BJ (cell line): ENCODE data around the gene FAM219A. TPM values are rescaled to one million over a fixed set of nuclear protein-coding genes. Genes with fewer than 3 reads are reported as not detected.

Experiments
- CTCF ChIA-PET: fragments of 350-600 bp; formaldehyde crosslinking; extraction: SDS; loops from one replicate; lab custom pipeline; 2021; ENCODE audit warnings: antibody characterized with exemption, inconsistent platforms; lab: Yijun Ruan, JAX
- POLR2A ChIA-PET: fragments of 300-600 bp; sonication (Branson Sonifier 250); formaldehyde crosslinking; extraction: SDS; loops from one replicate; lab custom pipeline; 2021; ENCODE audit warnings: antibody characterized with exemption; lab: Charles Lee
- DNase-seq: peaks from one replicate; pipeline ENCODE4 v3.0.0-alpha.2; 2011; ENCODE audit warnings: low read depth
- H3K27me3 ChIP-seq: 2 replicates; pipeline ENCODE4 v1.6.0; 2011; ENCODE audit warnings: low read length; ENCODE audit not compliant: control insufficient read depth, insufficient read depth
- H3K36me3 ChIP-seq: 2 replicates; pipeline ENCODE4 v1.5.1; 2011; ENCODE audit warnings: low read length; ENCODE audit not compliant: control insufficient read depth, insufficient read depth
- H3K4me3 ChIP-seq: 2 replicates; pipeline ENCODE4 v1.5.1; 2011; ENCODE audit warnings: low read depth, mild to moderate bottlenecking, control low read depth, low read length
- polyA plus RNA-seq: library from polyadenylated mRNA; depleted of rRNA; stranded (reverse); fragments of >200 nt; gene quantifications from 2 replicates; pipeline ENCODE4 v1.2.3, GENCODE V29; 2011
- TF ChIP-seq, protein P1 (sequence below): IDR thresholded peaks from 2 replicates; pipeline ENCODE4 v1.5.1; 2011; ENCODE audit warnings: low read depth, mild to moderate bottlenecking, control low read depth, inconsistent platforms, low read length, moderate library complexity; ENCODE audit not compliant: insufficient read depth

FAM219A gene
- polyA plus RNA-seq, 1 experiment: 17.8 TPM

DNA sequence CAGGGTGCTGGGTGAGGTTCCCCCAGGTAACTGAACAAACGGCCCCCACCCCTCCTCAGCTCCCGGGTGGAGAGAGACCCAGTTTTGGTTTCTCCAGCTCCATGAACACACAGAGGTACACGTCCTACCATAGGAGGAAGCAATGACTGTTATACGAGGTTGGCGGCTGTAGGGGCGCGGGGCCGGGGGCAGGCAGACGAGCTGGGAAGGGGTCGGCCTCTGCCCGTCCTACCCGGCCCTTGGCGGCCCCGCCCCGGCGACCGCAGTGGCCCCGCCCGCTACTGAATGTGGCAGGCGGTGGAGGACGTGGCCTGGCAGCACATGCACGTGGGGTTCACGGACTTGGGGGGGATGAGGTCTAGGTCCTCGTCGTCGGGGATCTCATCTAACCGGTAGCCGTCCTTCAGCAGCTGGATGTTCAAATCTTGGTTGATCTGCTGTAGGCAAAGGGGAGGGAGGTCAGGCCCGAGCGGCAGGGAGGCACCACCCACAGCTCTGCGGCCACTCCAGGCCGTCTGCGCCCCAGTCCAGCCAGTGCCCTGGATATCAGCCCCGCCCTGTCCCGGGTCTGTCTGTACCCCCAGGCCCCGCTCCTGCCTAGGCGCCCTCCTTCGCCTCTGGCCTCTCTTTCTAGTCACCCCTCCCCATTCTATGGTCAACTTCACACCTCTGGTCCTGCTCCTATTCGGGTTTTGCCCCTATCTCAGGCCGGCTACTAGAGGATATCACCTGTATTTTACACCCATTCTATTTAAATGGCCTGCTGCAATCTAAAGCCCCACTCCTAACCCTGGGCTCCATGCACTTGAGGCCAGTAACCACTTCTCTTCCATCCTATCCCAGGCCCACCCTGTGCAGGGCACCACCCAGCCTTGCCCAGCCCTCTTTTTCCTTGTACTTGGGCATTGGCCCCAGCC is 57.4 kb downstream of the FAM219A start:
- CTCF ChIA-PET: interaction anchor here (0.9 to 1.3 kb wide), 4 partner anchors 99 to 203 kb away, joined by 3 read pairs; no protein-coding TSS in a partner anchor

DNA sequence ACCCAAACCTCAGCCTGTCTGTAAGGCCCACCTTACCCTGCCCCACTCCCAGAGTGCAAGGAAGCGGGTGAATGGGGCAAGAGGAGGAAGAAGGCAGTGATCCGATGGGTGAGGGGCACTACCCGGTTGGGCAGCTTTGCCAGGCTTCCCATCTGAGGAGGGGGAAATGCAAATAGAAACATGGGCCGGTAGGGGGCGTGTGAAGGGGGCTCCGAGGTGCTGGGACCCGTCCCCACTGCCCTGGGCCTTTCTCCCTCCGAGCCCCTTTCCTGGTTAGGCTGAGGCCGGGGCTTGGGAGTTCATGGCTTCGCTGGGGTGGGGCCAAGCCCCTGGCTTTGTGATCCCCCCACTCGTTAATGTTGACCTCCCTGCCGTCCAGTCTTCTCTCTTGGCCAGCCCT is 58.1 kb downstream of the FAM219A start:
- POLR2A ChIA-PET: no interaction called here
- no peak for DNase-seq
- no peaks in the 10 kb centered on the region for H3K27me3 ChIP-seq
- TF ChIP-seq, protein P1, sequence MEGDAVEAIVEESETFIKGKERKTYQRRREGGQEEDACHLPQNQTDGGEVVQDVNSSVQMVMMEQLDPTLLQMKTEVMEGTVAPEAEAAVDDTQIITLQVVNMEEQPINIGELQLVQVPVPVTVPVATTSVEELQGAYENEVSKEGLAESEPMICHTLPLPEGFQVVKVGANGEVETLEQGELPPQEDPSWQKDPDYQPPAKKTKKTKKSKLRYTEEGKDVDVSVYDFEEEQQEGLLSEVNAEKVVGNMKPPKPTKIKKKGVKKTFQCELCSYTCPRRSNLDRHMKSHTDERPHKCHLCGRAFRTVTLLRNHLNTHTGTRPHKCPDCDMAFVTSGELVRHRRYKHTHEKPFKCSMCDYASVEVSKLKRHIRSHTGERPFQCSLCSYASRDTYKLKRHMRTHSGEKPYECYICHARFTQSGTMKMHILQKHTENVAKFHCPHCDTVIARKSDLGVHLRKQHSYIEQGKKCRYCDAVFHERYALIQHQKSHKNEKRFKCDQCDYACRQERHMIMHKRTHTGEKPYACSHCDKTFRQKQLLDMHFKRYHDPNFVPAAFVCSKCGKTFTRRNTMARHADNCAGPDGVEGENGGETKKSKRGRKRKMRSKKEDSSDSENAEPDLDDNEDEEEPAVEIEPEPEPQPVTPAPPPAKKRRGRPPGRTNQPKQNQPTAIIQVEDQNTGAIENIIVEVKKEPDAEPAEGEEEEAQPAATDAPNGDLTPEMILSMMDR: 0 out of 2 replicates have a peak, but pooled peaks have one; percentile 13
- peaks cover 31% of the 10 kb centered on the region for H3K36me3 ChIP-seq
- CTCF ChIA-PET: interaction anchor here (0.9 to 1.3 kb wide), 4 partner anchors 100 to 204 kb away, joined by 3 read pairs; no protein-coding TSS in a partner anchor
- no peak overlapping the region for H3K4me3 ChIP-seq

More for the DNA sequence above, 57.4 kb downstream of the FAM219A start:
- POLR2A ChIA-PET: no interaction called here
- H3K27me3 ChIP-seq: no peaks in the 10 kb centered on the region
- TF ChIP-seq, protein P1: no peak
- no peak overlapping the region for H3K4me3 ChIP-seq
- DNase-seq: no peak
- H3K36me3 ChIP-seq: peaks cover 33% of the 10 kb centered on the region

DNA sequence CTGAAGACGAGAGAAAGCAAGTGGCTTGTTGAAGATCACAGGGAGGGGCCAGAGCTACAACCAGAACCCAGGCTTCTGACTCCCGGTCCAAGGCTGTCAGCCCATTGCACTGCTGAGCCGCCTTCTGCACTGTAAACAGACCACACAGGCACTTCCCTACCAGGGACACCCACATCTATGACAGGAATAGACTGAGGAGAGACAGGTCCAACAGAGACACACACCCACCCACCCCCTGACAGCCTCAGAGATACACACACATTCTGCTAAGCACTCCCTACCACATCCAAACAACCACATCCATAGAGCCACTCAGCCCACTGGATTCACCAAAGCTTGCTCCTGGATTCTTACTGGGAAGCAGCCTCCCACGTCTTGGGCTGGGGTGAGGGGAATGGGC is 58.6 kb downstream of the FAM219A start:
- POLR2A ChIA-PET: no interaction called here
- no peak for DNase-seq
- CTCF ChIA-PET: interaction anchor here (0.7 to 1.4 kb wide), 4 partner anchors 15 to 147 kb away, joined by 3 read pairs; no protein-coding TSS in a partner anchor
- Histone ChIP-seq H3K4me3 (no peak overlapping the region), H3K27me3 (no peaks in the 10 kb centered on the region), H3K36me3 (peaks cover 30% of the 10 kb centered on the region)
- TF ChIP-seq, protein P1: no peak

DNA sequence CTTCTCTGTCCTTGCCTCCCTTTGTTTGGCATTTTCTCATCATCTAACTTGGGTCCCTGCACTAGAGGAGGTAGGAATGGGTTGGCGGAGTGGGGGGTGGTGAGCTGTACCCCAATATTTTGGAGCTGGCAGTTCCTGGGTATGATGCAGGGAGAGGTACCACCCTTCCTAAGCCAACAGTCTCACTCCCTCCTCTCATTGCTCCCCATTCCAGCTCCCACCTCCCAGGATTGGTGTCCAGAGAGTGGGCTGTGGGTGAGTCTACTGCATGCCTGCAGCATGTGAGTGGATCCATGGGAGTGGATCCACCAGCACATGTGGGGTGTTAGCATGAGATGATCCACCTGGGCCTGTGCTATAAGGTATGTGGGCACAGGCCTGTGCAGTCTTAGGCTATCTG is 59.5 kb downstream of the FAM219A start:
- CTCF ChIA-PET: interaction anchor here (0.9 to 1.4 kb wide), 3 partner anchors 12 to 146 kb away, joined by 3 read pairs; no protein-coding TSS in a partner anchor
- POLR2A ChIA-PET: no interaction called here

More for the DNA sequence above, 59.5 kb downstream of the FAM219A start:
- Histone ChIP-seq H3K36me3 (peaks cover 30% of the 10 kb centered on the region), H3K27me3 (no peaks in the 10 kb centered on the region), H3K4me3 (no peak overlapping the region)
- DNase-seq: no peak
- TF ChIP-seq, protein P1: no peak
